Measurements from ENCODE around the gene USP10.
"Not testable (repeated sequence)": the region's sequence is repeated elsewhere in the genome, so short reads cannot be mapped to it uniquely, and the experiment has no call there.

Gene USP10

DNA sequence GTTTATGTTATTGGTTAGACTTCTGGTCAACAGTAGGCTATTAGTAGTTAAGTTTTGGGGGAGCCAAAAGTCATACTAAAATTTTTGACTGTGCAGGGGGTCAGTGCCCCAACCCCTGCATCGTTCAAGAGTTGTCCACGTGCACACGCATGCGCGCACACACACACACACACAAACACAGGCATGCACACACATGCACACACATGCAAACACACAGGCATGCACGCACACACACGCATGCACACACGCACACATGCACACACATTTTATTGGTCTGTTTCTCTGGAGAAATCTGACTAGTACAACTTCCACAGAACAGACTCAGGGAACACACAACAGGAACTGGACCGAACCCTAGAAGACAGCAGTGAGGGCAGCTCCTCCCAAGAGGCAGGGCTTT, 24.4 kb upstream of the USP10 start:
- no peak for DNase-seq

DNA sequence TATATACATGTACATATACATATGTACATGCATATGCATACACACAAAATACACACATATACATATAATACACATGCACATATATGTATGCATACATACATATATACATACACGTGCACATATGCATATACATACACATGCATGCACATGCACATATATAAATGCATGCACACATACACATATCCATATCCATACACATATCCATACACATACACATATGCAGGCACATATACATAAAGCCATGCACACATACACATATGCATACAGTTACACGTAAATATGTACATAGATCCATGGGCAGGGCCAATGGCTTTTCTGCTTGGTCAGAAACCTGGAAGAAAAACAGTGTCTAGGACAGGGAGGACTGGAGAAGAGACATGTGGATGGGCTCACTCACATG, 23.9 kb upstream of the USP10 start:
- DNase-seq, result no peak

DNA sequence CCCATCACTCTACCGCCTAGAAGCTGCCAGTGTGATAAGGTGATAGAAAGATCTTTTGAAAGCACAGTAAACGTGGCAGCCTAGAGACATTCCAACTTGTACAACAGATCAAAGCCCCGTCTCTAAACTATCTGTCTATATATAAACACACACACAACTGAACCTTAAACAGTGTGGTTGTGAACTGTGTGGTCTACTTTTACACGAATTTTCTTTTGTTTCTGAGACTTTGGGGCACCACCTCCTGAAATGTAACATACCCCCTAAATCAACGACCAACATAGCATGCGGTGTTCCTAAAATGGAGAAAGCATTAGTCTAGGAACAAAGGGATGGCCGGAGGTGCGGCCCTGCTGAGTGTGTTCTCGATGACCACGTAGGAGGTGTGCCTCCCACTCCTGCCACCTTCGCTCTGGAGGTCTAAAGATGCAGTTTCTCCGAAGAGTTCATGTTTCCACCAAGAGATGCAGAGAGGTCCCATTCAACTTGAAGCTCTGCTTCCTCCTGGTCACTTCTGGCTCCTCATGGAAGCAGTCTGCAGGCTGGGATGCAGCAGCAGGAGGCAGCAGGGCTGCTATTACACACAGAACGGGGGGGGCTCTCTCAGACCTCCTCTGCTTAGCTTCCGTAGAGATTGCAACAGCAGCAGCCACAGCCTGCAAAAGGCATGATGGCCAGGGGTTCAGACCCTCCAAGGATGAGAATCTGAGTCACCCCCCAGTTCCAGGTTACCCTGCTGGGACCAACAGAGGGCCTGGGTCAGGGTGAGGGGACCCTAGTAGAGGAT, 22.6 kb upstream of the USP10 start:
- no peak for DNase-seq

DNA sequence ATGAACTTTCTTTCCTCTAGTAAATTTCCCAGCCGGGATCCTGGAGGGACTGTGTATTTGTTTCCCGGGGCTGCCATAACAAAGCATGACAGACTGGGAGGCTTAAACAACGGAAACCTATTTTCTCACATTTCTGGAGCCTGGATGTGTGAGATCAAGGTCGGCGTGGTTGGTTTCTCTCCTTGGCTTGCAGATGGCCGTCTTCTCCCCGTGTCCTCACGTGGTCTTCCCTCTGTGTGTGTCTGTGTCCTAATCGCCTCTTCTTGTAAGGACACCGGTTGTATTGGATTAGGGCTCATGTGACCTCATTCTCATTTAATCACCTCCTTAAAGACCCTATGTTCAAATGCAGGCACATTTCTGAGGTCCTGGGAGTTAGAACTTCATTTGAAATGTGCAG, 22.0 kb upstream of the USP10 start:
- DNase-seq, result no peak

DNA sequence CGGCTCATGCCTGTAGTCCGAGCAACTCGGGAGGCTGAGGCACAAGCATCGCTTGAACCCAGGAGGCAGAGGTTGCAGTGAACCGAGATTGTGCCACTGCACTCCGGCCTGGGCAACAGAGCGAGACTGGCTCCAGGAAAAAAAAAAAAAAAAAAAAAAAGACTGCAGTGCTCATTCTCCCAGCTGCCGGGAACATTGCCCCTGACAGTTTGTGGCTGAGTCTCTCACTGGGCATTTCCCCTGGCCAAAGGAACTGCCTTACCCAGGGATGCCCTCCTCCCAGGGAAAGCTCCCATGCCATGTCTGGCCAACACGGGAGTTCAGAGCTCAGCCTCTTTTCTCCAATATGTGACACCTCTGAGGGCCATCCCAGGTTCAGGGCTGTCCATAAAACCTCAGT, 21.3 kb upstream of the USP10 start:
- no peak for DNase-seq

DNA sequence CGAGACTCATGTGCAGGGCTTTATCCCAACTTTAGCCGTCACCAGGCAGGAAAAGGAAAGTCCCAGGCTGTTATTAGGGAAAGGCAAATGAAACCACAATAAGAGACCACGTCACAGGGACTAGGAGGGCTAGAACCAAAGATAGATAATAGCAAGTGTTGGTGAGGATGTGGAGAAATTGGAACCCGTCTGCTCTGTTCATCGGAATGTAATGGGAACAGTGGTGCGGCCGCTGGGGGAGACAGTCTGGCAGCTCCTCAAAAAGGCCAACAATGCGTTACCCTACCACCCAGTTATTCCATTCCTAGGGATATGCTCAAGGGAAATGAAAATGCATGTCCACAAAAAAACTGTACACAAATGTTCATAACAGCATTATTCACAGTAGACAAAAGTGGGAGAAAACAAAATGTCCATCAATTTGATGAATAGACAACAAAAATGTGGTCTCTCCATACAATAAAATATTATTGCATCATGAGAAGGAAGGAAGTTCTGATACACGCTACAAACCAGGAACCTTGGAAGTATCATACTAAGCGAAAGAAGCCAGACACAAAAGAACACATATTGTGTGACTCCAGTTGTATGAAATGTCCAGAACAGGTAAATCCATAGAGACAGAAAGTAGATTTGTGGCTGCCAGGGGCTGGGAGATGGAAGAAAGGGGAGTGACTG, 19.5 kb upstream of the USP10 start:
- DNase-seq, result no peak

DNA sequence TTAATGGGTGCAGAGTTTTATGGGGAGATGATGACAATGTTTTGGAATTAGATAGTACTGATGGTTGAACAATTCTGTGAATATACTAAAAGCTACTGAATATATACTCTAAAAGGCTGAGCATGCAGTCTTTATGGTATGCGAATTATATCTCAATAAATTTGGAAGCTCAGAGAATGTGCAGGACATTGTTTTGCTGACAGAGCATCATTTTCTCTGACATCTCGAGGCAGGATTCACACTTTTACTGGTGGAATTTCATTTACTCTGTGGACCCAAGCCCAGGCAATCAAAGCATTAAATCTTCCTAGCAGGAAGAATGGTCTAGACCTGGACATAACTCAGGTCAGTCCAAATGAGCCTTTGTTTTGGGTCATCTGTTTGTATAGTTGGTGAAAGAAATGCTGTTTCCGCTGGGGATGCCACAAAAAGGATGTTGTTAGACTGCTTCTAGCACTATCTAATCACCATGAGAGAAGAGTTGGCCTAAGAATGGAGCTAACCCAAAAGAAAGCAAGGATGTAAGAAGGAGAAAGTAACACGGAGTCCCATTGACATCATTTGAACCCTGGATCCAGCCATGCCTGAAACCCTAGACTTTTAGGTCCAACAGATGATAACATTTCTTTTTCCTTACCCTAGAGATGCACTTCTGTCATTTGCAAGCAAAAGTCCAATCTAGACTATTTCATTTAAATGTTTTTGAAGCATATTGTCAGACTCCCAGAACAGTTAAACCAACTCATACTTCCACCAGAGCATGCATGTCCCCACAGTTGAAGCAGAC, 18.8 kb upstream of the USP10 start:
- DNase-seq, result no peak

DNA sequence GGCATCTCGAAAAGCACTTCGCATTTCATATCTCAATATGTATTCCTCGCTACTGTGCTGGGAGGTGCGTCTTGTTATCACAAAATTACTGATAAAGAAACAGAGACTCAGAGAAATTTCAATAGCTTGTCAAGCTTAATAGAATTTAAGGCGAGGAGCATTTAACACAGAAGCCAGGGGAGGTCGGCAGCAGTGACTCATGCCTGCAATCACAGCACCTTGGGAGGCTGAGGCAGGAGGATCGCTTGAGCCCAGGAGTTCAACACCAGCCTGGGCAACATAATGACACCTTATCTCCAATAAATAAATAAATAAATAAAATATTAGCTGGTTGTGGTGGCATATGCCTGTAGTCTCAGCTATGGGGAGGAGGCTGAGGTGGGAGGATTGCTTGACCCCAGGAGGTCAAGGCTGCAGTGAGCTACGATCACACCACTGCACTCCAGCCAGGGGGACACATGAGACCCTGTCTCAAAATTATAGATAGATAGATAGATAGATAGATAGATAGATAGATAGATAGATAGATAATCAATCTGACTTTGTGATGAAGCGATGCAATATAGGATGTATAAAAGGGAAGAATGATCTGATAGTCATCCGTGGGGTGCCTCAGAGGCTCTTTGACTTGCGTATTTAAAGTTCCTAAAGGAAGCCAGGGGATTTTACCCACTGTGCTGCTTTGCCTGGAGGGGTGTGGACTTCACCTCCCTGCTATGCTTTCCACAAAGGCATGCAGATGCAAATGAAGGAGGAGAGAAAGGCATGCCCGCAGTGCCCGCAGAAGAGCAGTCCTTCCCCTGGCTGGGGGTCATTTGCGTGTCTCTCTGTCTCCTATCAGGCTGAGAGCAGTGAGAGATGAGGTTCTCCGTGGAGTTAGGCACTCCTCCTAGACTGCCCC, 15.9 kb upstream of the USP10 start:
- no peak for DNase-seq

DNA sequence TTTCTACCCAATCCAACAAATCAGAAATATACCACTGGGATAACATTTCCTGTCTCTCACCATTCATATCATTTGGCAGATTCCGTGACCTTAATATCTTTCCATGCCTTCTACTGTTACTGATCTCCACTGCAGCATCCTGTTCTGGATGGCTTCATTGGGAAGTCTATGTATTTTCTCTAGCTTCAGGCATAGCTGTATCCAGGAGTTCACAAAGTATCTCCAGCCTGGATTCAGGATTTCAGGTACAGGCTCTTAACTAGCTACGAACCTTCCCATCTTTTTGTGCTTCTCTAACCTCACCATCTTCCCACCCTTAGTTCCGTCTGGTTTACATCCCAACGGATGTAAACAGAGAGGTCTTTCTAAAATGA, 15.2 kb upstream of the USP10 start:
- no peak for DNase-seq

DNA sequence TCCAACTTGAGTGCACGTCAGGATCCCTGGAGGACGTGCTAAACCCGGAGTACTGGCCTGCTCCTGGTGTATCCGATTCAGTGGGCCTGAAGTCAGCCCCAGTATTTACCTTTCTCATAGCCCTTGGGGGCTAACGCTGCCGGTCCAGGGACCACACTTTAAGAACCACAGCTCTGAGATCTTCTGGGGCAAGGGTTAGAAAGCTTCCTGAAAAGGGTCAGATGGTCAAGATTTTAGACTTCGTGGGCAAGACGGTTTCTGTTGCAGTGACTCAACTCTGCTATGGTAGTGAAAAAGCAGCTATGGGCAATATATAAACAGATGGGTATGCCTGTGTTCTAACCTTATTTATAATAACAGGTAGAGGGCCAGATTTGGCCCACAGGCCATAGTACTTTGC, 14.6 kb upstream of the USP10 start:
- no peak for DNase-seq

DNA sequence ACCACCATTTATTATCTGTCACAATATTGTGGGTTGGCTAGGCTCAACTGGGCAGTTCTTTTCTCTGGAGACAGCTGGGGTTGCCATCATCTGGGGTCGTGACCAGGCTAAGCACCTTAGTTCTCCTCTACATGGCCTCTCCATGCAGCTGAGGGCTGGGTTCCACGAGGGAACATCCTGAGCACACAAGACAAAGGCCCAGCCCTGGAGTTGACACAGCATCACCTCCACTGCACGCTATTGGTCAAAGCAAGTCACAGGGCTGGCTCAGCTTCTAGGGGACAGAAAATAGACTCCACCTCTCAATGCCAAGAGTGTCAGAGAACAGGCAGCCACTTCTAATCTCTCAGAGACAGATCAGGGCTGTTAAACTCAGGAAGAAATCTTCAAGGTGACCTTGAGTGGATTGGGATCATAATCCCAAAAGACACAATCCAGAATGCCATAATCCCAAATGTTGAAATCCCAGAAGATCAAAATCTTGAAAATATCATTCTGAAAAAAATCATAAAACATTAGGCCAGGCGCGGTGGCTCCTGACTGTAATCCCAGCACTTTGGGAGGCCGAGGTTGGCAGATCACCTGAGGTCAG, 13.0 kb upstream of the USP10 start:
- DNase-seq, result no peak

DNA sequence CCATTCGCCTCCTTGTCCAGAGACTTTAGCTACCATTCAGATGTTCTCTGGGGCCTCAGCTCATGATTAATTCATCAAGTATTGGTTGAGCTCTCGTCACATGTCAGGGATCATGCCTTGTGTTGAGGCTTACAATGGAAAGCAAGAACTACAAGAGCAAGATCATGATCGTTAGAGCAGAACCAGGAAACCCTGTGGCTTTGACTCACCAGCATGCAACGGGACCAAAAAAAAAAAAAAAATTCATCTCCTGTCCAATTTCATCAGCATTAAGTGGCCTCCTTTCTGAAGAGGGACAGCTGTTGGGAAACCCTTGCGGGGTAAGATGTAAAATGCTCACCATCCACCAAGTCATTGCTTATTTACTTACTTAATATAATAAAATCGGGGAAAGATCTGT, 12.1 kb upstream of the USP10 start:
- DNase-seq, result no peak

DNA sequence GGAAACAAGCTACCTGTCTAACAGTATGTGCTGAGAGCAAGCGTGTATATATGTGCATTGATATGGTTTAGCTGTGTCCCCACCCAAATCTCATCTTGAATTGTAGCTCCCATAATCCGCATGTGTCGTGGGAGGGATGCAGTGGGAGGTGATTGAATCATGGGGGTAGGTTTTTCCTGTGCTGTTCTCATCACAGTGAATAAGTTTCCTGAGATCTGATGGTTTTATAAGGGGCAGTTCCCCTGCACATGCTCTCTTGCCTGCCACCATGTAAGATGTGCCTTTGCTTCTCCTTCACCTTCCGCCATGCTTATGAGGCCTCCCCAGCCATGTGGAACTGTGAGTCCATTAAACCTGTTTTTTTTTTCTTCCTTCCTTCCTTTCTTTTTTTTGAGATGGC, 11.6 kb upstream of the USP10 start:
- DNase-seq, result not testable (repeated sequence)

DNA sequence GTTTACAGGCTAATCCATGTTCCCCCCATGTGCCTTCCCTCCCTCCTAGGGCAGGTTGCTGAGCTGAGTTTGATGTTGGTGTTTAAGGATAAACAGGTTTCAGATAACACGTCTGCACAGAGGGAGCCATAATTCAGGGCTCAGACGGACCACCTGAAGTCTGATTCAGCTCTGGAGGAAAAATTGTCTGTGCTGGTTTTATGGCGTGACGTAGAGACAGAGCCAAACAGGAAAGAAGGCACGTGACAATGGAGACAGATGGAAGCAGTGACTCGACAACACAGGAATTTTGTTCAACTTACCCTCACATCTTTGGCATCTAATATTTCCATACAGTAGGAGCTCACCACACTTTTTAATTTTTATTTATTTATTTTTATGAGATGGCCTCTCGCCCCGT, 10.7 kb upstream of the USP10 start:
- DNase-seq, result no peak

DNA sequence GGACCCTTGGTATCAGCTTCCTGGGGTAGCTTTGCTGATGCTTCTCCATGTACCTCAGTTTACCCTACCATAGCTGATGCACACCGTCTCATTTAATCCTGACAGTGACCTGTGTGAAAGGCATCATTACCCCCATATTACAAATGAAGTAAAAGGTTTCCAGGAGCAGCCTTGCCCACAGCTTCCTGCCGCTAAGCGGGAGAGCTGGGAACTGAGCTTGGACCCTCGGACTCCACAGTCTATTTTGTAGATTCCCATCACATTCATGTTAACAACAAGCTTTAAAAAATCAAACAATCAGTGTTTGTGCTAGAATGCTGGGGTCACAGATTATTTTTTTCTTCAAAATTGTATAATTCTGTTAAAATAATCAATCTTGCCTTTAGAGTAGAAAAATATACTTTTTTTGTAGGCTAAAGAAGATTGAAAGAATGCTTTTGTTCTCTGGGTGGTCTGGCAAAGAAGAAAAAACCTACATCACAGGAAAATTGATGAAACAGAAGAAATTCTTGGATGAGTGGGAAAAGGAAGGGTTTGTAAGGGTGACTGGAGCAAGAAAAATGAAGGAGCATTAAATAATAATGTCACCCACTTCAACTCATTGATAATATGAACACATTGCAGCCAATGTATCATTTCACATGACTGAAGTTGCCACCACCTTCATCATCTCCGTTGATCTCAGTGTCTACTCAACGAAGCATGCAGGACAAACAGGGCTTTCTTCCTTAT, 9.5 kb upstream of the USP10 start:
- no peak for DNase-seq

DNA sequence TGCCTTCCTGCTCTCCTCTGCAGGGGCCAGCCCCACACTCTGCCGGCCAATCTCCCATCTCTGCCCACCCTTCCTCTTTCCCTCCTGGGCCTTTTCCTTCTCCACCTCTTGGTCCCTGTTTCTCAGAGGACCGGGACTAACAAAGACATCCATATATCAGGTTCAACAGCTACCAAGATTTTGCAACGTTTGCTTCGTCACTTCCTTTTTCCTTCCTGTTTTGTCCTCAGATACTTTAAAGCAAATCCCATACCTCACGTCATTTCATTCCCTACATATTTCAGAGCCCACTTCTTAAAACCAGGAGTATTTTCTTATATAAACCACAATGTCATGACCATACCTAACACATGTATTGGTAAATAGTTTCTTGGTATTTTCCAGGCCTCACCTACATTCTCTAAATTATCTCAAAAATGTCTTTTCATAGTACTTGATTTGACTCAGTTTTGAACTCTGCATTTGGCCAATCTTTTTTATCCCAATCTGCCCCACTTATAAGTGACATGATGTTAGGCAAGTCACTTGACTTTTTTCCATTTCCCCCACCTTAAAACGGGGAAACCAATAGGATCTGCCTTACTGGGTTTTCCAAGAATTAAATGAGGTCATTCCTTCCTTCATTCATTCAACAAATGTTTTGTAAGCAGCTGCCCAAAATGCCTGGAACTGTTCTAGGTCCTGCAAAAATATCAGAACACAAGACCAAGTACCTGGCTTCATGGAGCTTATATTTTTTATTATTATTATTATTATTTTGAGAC, 7.2 kb upstream of the USP10 start:
- no peak for DNase-seq

DNA sequence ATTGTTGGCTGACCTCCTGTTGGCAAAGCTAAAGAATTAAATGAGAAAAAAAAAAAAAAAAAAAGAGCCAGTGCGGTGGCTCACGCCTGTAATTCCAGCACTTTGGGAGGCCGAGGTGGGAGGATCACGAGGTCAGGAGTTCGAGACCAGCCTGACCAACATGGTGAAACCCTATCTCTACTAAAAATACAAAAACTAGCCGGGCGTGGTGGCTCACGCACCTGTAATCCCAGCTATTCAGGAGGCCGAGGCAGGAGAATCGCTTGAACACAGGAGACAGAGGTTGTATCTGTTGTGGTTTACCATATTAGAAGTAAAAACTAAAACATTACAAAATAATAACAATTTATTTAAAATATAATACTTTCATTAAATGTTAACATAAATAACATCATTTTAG, 5.9 kb upstream of the USP10 start:
- DNase-seq, result not testable (repeated sequence)

DNA sequence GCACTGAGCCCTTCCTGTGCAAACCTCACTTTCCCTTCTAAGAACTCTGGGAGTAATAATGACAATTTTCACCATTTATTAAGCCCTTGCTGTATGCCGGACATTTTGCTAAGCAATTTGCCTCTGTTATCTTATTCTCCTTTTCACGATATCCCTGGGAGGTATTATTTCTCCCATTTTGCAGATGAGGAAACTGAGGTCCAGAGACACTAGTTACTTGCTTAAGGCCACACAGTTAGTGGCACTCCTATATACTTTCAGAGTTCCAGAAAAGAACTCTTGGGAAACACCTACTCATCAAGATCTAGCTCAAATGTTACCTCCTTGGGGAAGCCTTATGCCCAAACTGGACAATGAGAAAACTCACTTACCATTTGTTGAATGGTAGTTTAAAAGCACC, 4.8 kb upstream of the USP10 start:
- no peak for DNase-seq

DNA sequence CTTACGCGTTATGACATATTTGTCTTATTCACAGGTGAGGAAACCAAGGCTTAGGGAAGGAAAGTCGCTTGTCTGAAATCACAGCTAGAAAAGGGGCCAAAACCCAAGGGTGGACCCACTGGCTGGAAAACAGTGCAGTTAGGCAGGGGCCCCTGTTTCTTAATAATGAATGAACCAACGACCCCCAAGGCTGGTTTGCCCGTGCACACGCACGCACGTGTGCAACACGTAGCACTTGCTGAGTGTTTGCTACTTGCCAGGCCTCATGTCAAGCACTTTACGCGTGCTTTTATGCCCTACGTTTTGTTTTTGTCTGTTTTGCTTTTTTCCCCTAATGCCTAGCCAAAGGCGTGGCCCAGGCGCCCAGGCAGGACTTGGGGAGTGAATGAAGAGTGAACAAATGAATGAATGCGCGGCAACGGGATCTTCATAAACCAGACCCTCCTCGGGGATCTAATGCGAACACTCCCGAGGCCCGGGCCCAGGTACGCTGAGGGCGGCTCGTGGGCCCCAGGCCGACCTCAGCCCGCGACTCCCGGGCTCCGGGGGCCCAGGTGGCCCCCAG, 571 bp upstream of the USP10 start:
- no peak for DNase-seq

DNA sequence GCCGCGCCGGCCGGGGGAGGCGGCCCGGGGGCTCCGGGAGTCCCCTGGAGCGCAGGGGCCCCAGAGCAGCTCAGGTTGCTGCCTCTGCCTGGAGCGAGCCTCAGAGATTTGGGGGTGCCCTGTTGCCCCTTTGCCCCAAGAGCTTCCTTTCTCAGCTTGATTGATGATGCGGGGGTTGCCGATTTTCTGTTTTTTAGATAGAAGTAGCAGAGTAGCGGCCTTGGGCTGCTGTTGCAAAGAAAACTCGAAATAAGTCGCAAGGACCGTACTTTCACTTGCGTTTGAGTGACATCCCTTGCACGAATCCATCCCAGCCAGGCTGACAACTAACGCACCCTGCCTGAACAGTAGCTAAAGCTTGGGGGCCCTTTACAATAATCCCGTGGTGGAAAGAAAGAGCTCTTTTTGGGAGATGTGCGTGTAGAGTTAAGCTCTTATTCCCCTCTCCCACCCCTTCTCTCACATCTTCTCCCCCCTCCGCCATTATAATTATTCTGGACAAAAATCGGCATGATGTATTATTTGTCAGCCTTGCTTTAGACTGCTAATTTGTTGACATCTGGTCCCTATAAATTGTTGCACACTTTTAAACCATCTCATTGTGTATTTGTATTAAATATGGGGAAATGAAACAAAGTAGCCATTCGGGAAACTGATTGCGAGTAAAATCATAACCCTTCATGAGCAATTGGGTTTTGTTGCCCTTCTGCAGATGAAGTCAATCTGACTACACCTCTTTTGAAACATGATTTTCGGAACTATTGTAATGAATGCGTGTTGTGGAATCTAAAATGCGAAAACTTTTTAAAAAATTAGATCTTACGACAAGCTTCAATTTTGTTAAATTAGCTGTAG, 873 bp downstream of the USP10 start:
- no peak for DNase-seq

Measured in NCI-H2171 (cell line).